HFFc6 (cell line): ENCODE measurements around the gene SCRN3. TPM values are rescaled to one million over a fixed set of nuclear protein-coding genes. Genes with fewer than 3 reads are reported as not detected.

Experiments used
- DNase-seq: peaks from one replicate; pipeline ENCODE4 v3.0.0-alpha.2; 2018
- H3K27ac Mint-ChIP-seq: 2 replicates; pipeline ENCODE4 v1.8.0; 2020; ENCODE audit warnings: mild to moderate bottlenecking, mixed read lengths
- H3K27me3 Mint-ChIP-seq: 2 replicates; pipeline ENCODE4 v1.8.0; 2021; ENCODE audit warnings: mild to moderate bottlenecking, moderate library complexity, mixed read lengths; ENCODE audit not compliant: insufficient read depth
- H3K36me3 Mint-ChIP-seq: 2 replicates; pipeline ENCODE4 v1.8.0; 2021; ENCODE audit warnings: low read depth, mixed read lengths
- H3K4me1 Mint-ChIP-seq: 2 replicates; pipeline ENCODE4 v1.8.0; 2020; ENCODE audit warnings: low read depth, mixed read lengths
- H3K4me3 Mint-ChIP-seq: 2 replicates; pipeline ENCODE4 v1.8.0; 2020; ENCODE audit warnings: mild to moderate bottlenecking, moderate library complexity, mixed read lengths
- H3K9me3 Mint-ChIP-seq: 2 replicates; pipeline ENCODE4 v1.8.0; 2020; ENCODE audit warnings: mild to moderate bottlenecking, mixed read lengths
- total RNA-seq, 6 experiments: library from RNA; stranded (reverse); fragmentation: NEBNext Ultra II Directional; extraction: Animal tissue kit (Norgen Biotek cat#: 25700); gene quantifications; 2 replicates in 1 of 6; 3 replicates in 5 of 6; pipeline ENCODE4 v1.2.3, GENCODE V29; 2021
- TF ChIP-seq, protein P1 (sequence below): fragments of 200-600 bp; sonication (generic); IDR thresholded peaks from 2 replicates; pipeline ENCODE4 v1.5.0; 2021; ENCODE audit warnings: antibody characterized with exemption, mild to moderate bottlenecking

Gene SCRN3
- total RNA-seq, 6 experiments from 2014 or later: 23.8 to 30.6 (median 27.1) TPM

DNA sequence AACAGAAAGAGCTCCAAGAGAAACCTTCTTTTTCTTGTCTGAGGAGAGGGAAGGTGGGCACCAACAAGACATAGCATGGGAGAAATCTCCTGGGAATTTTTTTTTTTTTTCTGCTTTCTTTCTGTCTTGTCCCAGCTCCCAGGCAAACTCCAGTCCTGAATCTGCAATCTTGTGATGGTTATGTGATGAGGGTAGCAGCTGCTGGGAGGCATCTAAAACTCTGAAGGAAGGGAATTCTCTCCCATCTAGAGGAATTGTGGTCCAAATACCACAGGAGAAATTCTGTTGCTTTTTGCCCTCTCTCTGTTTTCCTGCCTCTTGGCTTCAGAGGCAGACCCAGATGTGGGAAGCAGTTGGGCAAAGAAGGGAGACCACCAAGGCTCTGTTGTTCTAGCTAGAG is 16.7 kb downstream of the SCRN3 start:
- TF ChIP-seq, protein P1, sequence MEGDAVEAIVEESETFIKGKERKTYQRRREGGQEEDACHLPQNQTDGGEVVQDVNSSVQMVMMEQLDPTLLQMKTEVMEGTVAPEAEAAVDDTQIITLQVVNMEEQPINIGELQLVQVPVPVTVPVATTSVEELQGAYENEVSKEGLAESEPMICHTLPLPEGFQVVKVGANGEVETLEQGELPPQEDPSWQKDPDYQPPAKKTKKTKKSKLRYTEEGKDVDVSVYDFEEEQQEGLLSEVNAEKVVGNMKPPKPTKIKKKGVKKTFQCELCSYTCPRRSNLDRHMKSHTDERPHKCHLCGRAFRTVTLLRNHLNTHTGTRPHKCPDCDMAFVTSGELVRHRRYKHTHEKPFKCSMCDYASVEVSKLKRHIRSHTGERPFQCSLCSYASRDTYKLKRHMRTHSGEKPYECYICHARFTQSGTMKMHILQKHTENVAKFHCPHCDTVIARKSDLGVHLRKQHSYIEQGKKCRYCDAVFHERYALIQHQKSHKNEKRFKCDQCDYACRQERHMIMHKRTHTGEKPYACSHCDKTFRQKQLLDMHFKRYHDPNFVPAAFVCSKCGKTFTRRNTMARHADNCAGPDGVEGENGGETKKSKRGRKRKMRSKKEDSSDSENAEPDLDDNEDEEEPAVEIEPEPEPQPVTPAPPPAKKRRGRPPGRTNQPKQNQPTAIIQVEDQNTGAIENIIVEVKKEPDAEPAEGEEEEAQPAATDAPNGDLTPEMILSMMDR: no peak
- Mint-ChIP-seq H3K27ac (no peak overlapping the region), H3K4me1 (no peaks in the 10 kb centered on the region), H3K36me3 (0 out of 2 replicates have a peak, but pooled peaks cover 4% of the 10 kb centered on the region), H3K9me3 (no peaks in the 10 kb centered on the region), H3K27me3 (no peaks in the 10 kb centered on the region), H3K4me3 (no peak overlapping the region)
- no peak for DNase-seq

DNA sequence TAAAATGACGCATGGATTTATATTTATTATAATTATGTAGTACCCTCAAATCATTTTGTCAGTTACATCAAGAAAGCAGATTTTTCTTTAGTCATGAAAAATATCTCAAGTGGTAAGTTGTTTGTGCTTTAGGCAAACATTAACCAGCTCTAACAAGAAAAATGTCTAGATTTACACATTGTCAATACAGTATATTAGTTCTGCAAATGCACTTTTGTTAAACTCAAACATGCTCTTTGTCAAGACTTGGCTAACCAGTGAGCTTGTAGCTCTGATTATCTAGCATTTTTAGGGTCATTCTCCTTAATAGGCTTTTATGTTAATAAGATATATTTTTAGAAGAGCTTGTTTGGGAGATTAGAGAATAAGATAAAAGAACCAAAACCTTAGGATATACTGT is 32.7 kb downstream of the SCRN3 start:
- H3K4me3 Mint-ChIP-seq: no peak overlapping the region
- TF ChIP-seq, protein P1: no peak

DNA sequence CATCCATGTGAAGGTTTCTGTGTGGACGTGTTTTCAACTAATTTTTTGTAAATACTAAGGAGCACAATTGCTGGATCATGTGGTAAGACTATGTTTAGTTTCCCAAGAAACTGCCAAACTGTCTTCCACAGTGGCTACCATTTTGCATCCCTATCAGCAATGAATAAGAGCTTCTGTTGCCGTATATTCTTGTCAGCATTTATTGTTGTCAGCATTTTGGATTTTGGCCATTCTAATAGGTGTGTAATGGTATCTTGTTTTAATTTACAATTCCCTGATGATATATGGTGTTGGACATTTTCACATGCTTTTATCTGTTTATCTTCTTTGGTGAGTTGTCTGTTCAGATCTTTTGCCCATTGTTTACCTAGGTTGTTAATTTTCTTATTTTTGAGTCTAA is 34.5 kb downstream of the SCRN3 start:
- Mint-ChIP-seq H3K4me1 (no peaks in the 10 kb centered on the region), H3K27me3 (no peaks in the 10 kb centered on the region), H3K4me3 (no peak overlapping the region), H3K9me3 (no peaks in the 10 kb centered on the region), H3K36me3 (peaks cover 18% of the 10 kb centered on the region), H3K27ac (no peak overlapping the region)
- TF ChIP-seq, protein P1: no peak
- DNase-seq: no peak

More for the DNA sequence above, 32.7 kb downstream of the SCRN3 start:
- H3K27ac Mint-ChIP-seq: no peak overlapping the region
- H3K27me3 Mint-ChIP-seq: no peaks in the 10 kb centered on the region
- H3K4me1 Mint-ChIP-seq: no peaks in the 10 kb centered on the region
- no peaks in the 10 kb centered on the region for H3K9me3 Mint-ChIP-seq
- no peak for DNase-seq
- H3K36me3 Mint-ChIP-seq: peaks cover 18% of the 10 kb centered on the region

- TF ChIP-seq, protein P1: no peak
- Mint-ChIP-seq H3K36me3 (peaks cover 18% of the 10 kb centered on the region), H3K4me3 (no peak overlapping the region), H3K4me1 (peaks cover 8% of the 10 kb centered on the region; the same call in 1 of the 2 replicates), H3K9me3 (no peaks in the 10 kb centered on the region), H3K27me3 (no peaks in the 10 kb centered on the region), H3K27ac (no peak overlapping the region)
- no peak for DNase-seq
Measured at GRCh38 chr2:174431902-174432301, 36.4 kb downstream of the SCRN3 start.

DNA sequence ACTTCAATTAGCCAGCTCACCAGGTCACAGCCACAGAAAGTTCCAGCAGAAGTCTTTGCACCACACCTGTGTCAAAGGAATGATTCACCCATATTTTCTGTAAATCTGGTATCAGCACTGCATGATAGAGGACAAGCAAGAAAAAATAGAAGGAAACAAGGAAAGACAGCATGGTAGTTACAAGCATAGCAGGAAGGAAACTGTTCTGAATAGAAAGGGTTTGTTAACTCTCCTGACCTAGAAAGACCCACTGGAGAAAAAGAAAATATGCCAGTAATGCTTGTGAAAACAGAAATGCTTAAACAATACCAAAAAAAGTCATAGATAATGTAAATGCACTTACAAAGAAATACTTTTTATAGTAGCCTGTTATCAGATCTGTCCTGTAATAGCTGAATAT is 40.8 kb downstream of the SCRN3 start:
- no peak overlapping the region for H3K4me3 Mint-ChIP-seq
- H3K9me3 Mint-ChIP-seq: no peaks in the 10 kb centered on the region
- no peaks in the 10 kb centered on the region for H3K36me3 Mint-ChIP-seq
- TF ChIP-seq, protein P1: no peak
- H3K27ac Mint-ChIP-seq: no peak overlapping the region
- no peak for DNase-seq
- H3K4me1 Mint-ChIP-seq: peaks cover 8% of the 10 kb centered on the region; the same call in 1 of the 2 replicates
- H3K27me3 Mint-ChIP-seq: no peaks in the 10 kb centered on the region
